IMR-90 (cell line): Measurements from ENCODE around the gene PLCG2. TPM values are rescaled to one million over a fixed set of nuclear protein-coding genes. Genes with fewer than 3 reads are reported as not detected.

Experiments used
- ATAC-seq: fragments of 200-7000 bp; cut with Tn5 transposase; 2 replicates; pipeline ENCODE4 v1.9.1; 2020; ENCODE audit warnings: low read depth, mild to moderate bottlenecking, moderate library complexity
- BruUV-seq: library from RNA; stranded (reverse); fragments of 400-500 nt; replicated peaks from 2 replicates; lab custom pipeline; 2021; lab: Mats Ljungman, UMichigan
- CTCF ChIA-PET: fragments of 300-600 bp; formaldehyde crosslinking; extraction: SDS; loops from one replicate; lab custom pipeline; 2021; ENCODE audit warnings: antibody characterized with exemption; lab: Yijun Ruan, JAX
- POLR2A ChIA-PET: fragments of 300-600 bp; sonication (Branson Sonifier 250); formaldehyde crosslinking; loops from one replicate; lab custom pipeline; 2022; ENCODE audit warnings: antibody characterized with exemption; ENCODE audit not compliant: unreplicated experiment; lab: Charles Lee
- DNase-seq: peaks from one replicate; pipeline ENCODE4 v3.0.0; 2013
- H2AFZ ChIP-seq: replicated peaks from 2 replicates; pipeline ENCODE3; 2013; ENCODE audit warnings: low read length, mild to moderate bottlenecking; ENCODE audit not compliant: poor library complexity
- H2AK5ac ChIP-seq: 2 replicates; pipeline ENCODE4 v1.6.1; 2013; ENCODE audit warnings: low read depth, low read length, inconsistent platforms
- H2AK9ac ChIP-seq: replicated peaks from 2 replicates; pipeline ENCODE3; 2013; ENCODE audit warnings: mild to moderate bottlenecking, low read depth, low read length, moderate library complexity; ENCODE audit not compliant: poor library complexity
- H2BK120ac ChIP-seq: 2 replicates; pipeline ENCODE4 v1.6.1; 2013; ENCODE audit warnings: low read depth, low read length, inconsistent platforms
- H2BK15ac ChIP-seq: 3 replicates; pipeline ENCODE4 v1.6.1; 2013; ENCODE audit warnings: low read depth, low read length, inconsistent platforms
- H2BK20ac ChIP-seq: 2 replicates; pipeline ENCODE4 v1.6.1; 2013; ENCODE audit warnings: low read depth, mild to moderate bottlenecking, inconsistent platforms, low read length, moderate library complexity
- H2BK5ac ChIP-seq: 2 replicates; pipeline ENCODE4 v1.6.1; 2013; ENCODE audit warnings: mild to moderate bottlenecking, low read depth, low read length, inconsistent platforms; ENCODE audit not compliant: poor library complexity, severe bottlenecking
- H3K14ac ChIP-seq: replicated peaks from 2 replicates; pipeline ENCODE4 v1.6.1; 2013; ENCODE audit warnings: low read depth, low read length, inconsistent platforms
- H3K18ac ChIP-seq: 2 replicates; pipeline ENCODE4 v1.6.1; 2013; ENCODE audit warnings: low read depth, low read length, control low read depth
- H3K23ac ChIP-seq: 2 replicates; pipeline ENCODE4 v1.6.1; 2013; ENCODE audit warnings: low read depth, low read length, inconsistent platforms
- H3K27ac ChIP-seq: 2 replicates; pipeline ENCODE4 v1.5.1; 2013; ENCODE audit warnings: mild to moderate bottlenecking, control low read depth, low read length; ENCODE audit not compliant: insufficient read depth
- H3K27me3 ChIP-seq: 2 replicates; pipeline ENCODE4 v1.6.1; 2013; ENCODE audit warnings: low read length; ENCODE audit not compliant: control insufficient read depth, insufficient read depth
- H3K36me3 ChIP-seq: 2 replicates; pipeline ENCODE4 v1.6.1; 2013; ENCODE audit warnings: low read length, mixed read lengths; ENCODE audit not compliant: control insufficient read depth, insufficient read depth
- H3K4ac ChIP-seq: 2 replicates; pipeline ENCODE4 v1.6.1; 2013; ENCODE audit warnings: low read depth, low read length, inconsistent platforms
- H3K4me1 ChIP-seq: 2 replicates; pipeline ENCODE4 v1.6.1; 2013; ENCODE audit warnings: low read length, mixed read lengths; ENCODE audit not compliant: control insufficient read depth, insufficient read depth
- H3K4me2 ChIP-seq: 2 replicates; pipeline ENCODE4 v1.6.1; 2013; ENCODE audit warnings: low read depth, mild to moderate bottlenecking, control low read depth, low read length, moderate library complexity
- H3K4me3 ChIP-seq: 2 replicates; pipeline ENCODE4 v1.5.1; 2013; ENCODE audit warnings: low read depth, mild to moderate bottlenecking, control low read depth, low read length, moderate library complexity; ENCODE audit not compliant: insufficient read depth
- H3K56ac ChIP-seq: 2 replicates; pipeline ENCODE4 v1.6.1; 2013; ENCODE audit warnings: low read length, inconsistent platforms; ENCODE audit not compliant: insufficient read depth; ENCODE audit errors: extremely low read depth
- H3K79me1 ChIP-seq, 2 experiments: 2 replicates each; pipeline ENCODE4 v1.6.1; 2013; ENCODE audit warnings: low read length in 2 of 2, inconsistent platforms in 1 of 2, low read depth in 1 of 2
- H3K9ac ChIP-seq: 2 replicates; pipeline ENCODE4 v1.6.1; 2013; ENCODE audit warnings: low read depth, low read length, control low read depth
- H3K9me1 ChIP-seq: 2 replicates; pipeline ENCODE4 v1.6.1; 2013; ENCODE audit warnings: low read length, inconsistent platforms; ENCODE audit not compliant: insufficient read depth
- H3K9me3 ChIP-seq: 2 replicates; pipeline ENCODE4 v1.6.1; 2013; ENCODE audit warnings: low read length; ENCODE audit not compliant: control insufficient read depth, insufficient read depth
- H4K20me1 ChIP-seq: 2 replicates; pipeline ENCODE4 v1.6.1; 2013; ENCODE audit warnings: low read length, inconsistent platforms; ENCODE audit not compliant: insufficient read depth
- H4K5ac ChIP-seq: 2 replicates; pipeline ENCODE4 v1.6.1; 2013; ENCODE audit warnings: mild to moderate bottlenecking, low read depth, low read length, control low read depth
- H4K8ac ChIP-seq, 2 experiments: 2 replicates each; pipeline ENCODE4 v1.6.1; 2013; ENCODE audit warnings: low read depth in 2 of 2, low read length in 2 of 2, control low read depth in 1 of 2, inconsistent platforms in 1 of 2
- H4K91ac ChIP-seq: 2 replicates; pipeline ENCODE4 v1.6.1; 2013; ENCODE audit warnings: low read depth, low read length, inconsistent platforms; ENCODE audit not compliant: insufficient read depth
- MAZ ChIP-seq: IDR thresholded peaks from 2 replicates; pipeline ENCODE4 v1.6.1; 2012; ENCODE audit warnings: low read depth, mild to moderate bottlenecking, low read length, improper control_type of control experiment, moderate library complexity, borderline replicate concordance
- whole genome bisulfite sequencing, 2 experiments: methylation state at CpG; one replicate each; pipeline versions ENCODE4 v1.1.5 to v1.1.7; 2013; ENCODE audit warnings: missing lambda C conversion rate in 2 of 2; ENCODE audit not compliant: insufficient read length in 1 of 2; ENCODE audit errors: extremely low coverage in 2 of 2; 5-methylcytosine and 5-hydroxymethylcytosine counted together
- dilution Hi-C: fragments of 300-500 bp; cut with HindIII; formaldehyde crosslinking; loops from one replicate; pipeline ENCODE4 v1.14.3; 2018; ENCODE audit warnings: low sequenced_read_pairs; ENCODE audit not compliant: unreplicated experiment
- in situ Hi-C: fragments of 300-500 bp; cut with MboI; formaldehyde crosslinking; loops from 3 replicates; pipeline ENCODE4 v1.14.3; 2019; ENCODE audit warnings: low sequenced_read_pairs, inconsistent platforms, mixed read lengths
- intact Hi-C: fragments of 100-400 bp; cut with micrococcal nuclease; formaldehyde crosslinking; loops from 2 replicates; pipeline ENCODE4 v1.10.0; 2022
- polyA plus RNA-seq, 3 experiments: library from polyadenylated mRNA; depleted of rRNA; stranded (reverse); fragments of >200 nt; gene quantifications; 2 replicates each; pipeline ENCODE4 v1.2.3, GENCODE V29; 2012; ENCODE audit warnings: low replicate concordance in 1 of 3
- total RNA-seq: library from RNA; depleted of rRNA; stranded (reverse); fragments of >200 nt; gene quantifications from 2 replicates; pipeline ENCODE4 v1.2.3, GENCODE V29; 2012

PLCG2 gene
- total and polyA plus RNA-seq, 2 of the 4 experiments (the other 2 are of a cell fraction): 0.14 to 0.18 TPM

- no peak overlapping the region for H3K56ac ChIP-seq
- no peak overlapping the region for H2BK120ac ChIP-seq
- ATAC-seq: peak; percentile 38
- no peak overlapping the region for H2BK15ac ChIP-seq
- H3K4me1 ChIP-seq: no peaks in the 10 kb centered on the region
- H2AFZ ChIP-seq: peak overlapping the region; percentile 82
- TF ChIP-seq MAZ: no peak
- WGBS, 2 experiments: 2% methylated on average over 35 of the region's 58 CpGs; no CpG with 5 or more reads in 1 of the 2 experiments
- H3K4me3 ChIP-seq: peak overlapping the region; percentile 11; the same call in 1 of the 2 replicates
- H3K9me3 ChIP-seq: no peaks in the 10 kb centered on the region
- H3K18ac ChIP-seq: no peak overlapping the region
- no peak overlapping the region for H3K23ac ChIP-seq
- no peak overlapping the region for H2AK5ac ChIP-seq
- peak overlapping the region; percentile 50; the same call in 1 of the 2 replicates for H3K4me2 ChIP-seq
- H4K91ac ChIP-seq: no peak overlapping the region
- H3K27ac ChIP-seq: no peak overlapping the region
- dilution Hi-C loops (no loop called here), intact Hi-C loops (no loop called here), in situ Hi-C loops (no loop called here)
- CTCF ChIA-PET: no interaction called here
- no peak overlapping the region for H4K8ac ChIP-seq
- H2BK20ac ChIP-seq: no peak overlapping the region
- no TSS peak for BruUV-seq
- no peak for DNase-seq
- H2AK9ac ChIP-seq: no peak overlapping the region
- no peaks in the 10 kb centered on the region for H3K9me1 ChIP-seq
- H3K9ac ChIP-seq: no peak overlapping the region
- no peak overlapping the region for H2BK5ac ChIP-seq
- peaks cover 50% of the 10 kb centered on the region for H3K27me3 ChIP-seq
- no peak overlapping the region for H4K5ac ChIP-seq
- H3K36me3 ChIP-seq: no peaks in the 10 kb centered on the region
- no peaks in the 10 kb centered on the region for H3K79me1 ChIP-seq
- POLR2A ChIA-PET: no interaction called here
- no peak overlapping the region for H3K4ac ChIP-seq
- no peak overlapping the region for H3K14ac ChIP-seq
- H4K20me1 ChIP-seq: no peaks in the 10 kb centered on the region
These were observed 637 bp downstream of the PLCG2 start for GRCh38 chr16:81779536-81780320.
